ENCODE data around the gene TPRKB. TPM values are rescaled to one million over a fixed set of nuclear protein-coding genes. Genes with fewer than 3 reads are reported as not detected.

TPRKB gene
- total and polyA plus RNA-seq, 9 of the 15 experiments (the other 6 are each of a cell fraction or from before 2014, with no cell fraction given) = 55.6 to 250 (median 112) TPM

DNA sequence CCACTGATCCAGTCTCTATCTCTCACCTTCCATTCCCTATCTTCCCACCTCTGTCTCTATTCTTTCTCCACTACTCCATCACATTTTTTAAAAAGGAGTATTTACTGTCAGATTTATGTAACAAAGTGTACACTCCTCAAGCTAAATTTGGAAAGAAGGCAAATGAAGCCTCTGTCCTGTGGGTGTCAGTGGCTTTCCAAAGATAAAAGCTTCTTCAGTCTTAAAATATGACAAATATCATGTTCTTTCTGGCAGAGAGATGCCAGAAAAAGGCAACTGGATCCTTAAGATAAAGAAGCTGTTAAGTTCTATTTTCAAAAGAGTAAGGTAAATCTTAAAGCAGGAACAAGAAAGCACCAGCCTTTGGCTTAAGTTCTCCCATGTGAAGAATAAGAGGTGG lies 35.7 kb upstream of the TPRKB start (continued):
- TF ChIP-seq, protein P1, sequence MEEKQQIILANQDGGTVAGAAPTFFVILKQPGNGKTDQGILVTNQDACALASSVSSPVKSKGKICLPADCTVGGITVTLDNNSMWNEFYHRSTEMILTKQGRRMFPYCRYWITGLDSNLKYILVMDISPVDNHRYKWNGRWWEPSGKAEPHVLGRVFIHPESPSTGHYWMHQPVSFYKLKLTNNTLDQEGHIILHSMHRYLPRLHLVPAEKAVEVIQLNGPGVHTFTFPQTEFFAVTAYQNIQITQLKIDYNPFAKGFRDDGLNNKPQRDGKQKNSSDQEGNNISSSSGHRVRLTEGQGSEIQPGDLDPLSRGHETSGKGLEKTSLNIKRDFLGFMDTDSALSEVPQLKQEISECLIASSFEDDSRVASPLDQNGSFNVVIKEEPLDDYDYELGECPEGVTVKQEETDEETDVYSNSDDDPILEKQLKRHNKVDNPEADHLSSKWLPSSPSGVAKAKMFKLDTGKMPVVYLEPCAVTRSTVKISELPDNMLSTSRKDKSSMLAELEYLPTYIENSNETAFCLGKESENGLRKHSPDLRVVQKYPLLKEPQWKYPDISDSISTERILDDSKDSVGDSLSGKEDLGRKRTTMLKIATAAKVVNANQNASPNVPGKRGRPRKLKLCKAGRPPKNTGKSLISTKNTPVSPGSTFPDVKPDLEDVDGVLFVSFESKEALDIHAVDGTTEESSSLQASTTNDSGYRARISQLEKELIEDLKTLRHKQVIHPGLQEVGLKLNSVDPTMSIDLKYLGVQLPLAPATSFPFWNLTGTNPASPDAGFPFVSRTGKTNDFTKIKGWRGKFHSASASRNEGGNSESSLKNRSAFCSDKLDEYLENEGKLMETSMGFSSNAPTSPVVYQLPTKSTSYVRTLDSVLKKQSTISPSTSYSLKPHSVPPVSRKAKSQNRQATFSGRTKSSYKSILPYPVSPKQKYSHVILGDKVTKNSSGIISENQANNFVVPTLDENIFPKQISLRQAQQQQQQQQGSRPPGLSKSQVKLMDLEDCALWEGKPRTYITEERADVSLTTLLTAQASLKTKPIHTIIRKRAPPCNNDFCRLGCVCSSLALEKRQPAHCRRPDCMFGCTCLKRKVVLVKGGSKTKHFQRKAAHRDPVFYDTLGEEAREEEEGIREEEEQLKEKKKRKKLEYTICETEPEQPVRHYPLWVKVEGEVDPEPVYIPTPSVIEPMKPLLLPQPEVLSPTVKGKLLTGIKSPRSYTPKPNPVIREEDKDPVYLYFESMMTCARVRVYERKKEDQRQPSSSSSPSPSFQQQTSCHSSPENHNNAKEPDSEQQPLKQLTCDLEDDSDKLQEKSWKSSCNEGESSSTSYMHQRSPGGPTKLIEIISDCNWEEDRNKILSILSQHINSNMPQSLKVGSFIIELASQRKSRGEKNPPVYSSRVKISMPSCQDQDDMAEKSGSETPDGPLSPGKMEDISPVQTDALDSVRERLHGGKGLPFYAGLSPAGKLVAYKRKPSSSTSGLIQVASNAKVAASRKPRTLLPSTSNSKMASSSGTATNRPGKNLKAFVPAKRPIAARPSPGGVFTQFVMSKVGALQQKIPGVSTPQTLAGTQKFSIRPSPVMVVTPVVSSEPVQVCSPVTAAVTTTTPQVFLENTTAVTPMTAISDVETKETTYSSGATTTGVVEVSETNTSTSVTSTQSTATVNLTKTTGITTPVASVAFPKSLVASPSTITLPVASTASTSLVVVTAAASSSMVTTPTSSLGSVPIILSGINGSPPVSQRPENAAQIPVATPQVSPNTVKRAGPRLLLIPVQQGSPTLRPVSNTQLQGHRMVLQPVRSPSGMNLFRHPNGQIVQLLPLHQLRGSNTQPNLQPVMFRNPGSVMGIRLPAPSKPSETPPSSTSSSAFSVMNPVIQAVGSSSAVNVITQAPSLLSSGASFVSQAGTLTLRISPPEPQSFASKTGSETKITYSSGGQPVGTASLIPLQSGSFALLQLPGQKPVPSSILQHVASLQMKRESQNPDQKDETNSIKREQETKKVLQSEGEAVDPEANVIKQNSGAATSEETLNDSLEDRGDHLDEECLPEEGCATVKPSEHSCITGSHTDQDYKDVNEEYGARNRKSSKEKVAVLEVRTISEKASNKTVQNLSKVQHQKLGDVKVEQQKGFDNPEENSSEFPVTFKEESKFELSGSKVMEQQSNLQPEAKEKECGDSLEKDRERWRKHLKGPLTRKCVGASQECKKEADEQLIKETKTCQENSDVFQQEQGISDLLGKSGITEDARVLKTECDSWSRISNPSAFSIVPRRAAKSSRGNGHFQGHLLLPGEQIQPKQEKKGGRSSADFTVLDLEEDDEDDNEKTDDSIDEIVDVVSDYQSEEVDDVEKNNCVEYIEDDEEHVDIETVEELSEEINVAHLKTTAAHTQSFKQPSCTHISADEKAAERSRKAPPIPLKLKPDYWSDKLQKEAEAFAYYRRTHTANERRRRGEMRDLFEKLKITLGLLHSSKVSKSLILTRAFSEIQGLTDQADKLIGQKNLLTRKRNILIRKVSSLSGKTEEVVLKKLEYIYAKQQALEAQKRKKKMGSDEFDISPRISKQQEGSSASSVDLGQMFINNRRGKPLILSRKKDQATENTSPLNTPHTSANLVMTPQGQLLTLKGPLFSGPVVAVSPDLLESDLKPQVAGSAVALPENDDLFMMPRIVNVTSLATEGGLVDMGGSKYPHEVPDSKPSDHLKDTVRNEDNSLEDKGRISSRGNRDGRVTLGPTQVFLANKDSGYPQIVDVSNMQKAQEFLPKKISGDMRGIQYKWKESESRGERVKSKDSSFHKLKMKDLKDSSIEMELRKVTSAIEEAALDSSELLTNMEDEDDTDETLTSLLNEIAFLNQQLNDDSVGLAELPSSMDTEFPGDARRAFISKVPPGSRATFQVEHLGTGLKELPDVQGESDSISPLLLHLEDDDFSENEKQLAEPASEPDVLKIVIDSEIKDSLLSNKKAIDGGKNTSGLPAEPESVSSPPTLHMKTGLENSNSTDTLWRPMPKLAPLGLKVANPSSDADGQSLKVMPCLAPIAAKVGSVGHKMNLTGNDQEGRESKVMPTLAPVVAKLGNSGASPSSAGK (IDR thresholded peaks at IDR 0.05) = no peak

Measured in K562 (cell line).